ENCODE measurements around the gene CDC37L1. TPM values are rescaled to one million over a fixed set of nuclear protein-coding genes. Genes with fewer than 3 reads are reported as not detected.
"Not testable (repeated sequence)": the region's sequence is repeated elsewhere in the genome, so short reads cannot be mapped to it uniquely, and the experiment has no call there.

Gene CDC37L1
- total RNA-seq, 4 donors from 2014 or later, result 33.8 to 44.6 (median 37.3) TPM

DNA sequence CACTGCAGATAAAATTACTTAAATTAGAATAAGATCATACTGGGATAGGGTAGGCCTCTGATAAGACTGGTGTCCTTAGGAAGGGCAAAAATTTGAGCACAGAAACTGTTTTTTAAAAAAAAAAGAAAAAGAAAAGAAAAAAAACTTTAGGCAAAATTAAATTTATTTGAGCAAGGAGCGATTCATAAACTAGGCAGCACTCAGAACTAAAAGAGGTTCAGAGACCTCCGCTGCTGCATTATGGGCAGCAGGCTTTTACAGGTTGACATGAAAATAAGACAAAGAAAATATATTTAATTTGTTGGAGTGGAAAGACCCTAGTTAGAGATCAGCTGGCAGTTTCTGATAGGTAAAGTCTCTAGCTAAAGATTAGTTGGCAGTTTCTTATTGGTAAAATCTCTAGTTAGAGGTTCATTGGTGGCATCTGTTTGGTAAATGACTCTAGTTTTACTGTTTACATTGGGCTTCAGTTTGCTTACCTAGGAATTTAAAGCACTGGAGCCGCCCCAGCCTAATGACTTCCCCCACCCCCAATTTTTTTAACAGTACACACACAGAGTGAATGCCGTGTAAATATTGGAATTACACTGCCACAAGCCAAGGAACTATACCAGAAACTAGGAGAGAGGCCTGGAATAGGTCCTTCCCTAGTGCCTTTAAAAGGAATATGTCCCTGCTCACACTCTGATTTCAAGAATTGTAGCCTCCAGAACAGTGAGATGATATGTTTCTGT lies 21.8 kb upstream of the CDC37L1 start:
- H3K9me3 ChIP-seq, result no peaks in the 10 kb centered on the region
- TF ChIP-seq CTCF (IDR thresholded peaks at IDR 0.05) (no peak), POLR2A (IDR thresholded peaks at IDR 0.05) (no peak)
- no peaks in the 10 kb centered on the region for H3K27me3 ChIP-seq
- DNase-seq, result no peak
- peak overlapping the region in 1 of 3 donors; percentile 15 for H3K27ac ChIP-seq
- no peak overlapping the region for H3K4me3 ChIP-seq (replicated peaks in 1 of 3)
- intact Hi-C loops (cut with DNase I), result no loop called here
- no peaks in the 10 kb centered on the region for H3K36me3 ChIP-seq
- WGBS, 2 donors, result 86 to 91% methylated on average over 4 of the region's 4 CpGs
- H3K4me1 ChIP-seq, result peaks cover 4 to 10% of the 10 kb centered on the region in 2 donors

DNA sequence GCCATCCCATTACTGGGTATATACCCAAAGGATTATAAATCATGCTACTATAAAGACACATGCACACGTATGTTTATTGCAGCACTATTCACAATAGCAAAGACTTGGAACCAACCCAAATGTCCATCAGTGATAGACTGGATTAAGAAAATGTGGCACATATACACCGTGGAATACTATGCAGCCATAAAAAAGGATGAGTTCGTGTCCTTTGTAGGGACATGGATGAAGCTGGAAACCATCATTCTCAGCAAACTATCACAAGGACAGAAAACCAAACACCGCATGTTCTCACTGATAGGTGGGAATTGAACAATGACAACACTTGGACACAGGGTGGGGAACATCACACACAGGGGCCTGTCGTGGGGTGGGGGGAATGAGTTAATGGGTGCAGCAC lies 18.7 kb upstream of the CDC37L1 start:
- intact Hi-C loops (cut with DNase I); H3K9me3 ChIP-seq; H3K27ac ChIP-seq; H3K4me3 ChIP-seq (replicated peaks in 1 of 3); DNase-seq; H3K36me3 ChIP-seq; H3K27me3 ChIP-seq: not testable (repeated sequence)
- 90 to 92% methylated on average over 4 to 5 of the region's 5 CpGs for WGBS, 2 donors
- peaks cover 29 to 38% of the 10 kb centered on the region in 2 donors for H3K4me1 ChIP-seq

DNA sequence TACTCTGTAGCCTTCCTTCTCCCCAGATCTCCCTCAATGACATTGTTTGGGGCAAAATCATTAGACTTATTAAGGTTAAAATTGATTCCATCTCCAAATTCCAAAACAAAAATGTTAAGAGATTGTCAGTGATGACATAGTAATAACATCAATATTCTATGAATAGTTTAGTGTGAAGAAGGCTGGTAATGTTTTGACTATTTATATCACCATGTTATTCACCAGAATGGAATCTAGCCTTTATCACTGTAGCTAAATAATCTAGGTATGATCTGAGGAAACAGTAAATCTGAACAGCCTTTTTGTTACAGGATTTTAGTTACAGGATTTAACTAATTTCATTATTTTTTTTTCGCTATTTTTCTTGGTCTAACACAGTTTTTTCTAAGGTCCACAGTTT lies 18.2 kb upstream of the CDC37L1 start:
- intact Hi-C loops (cut with DNase I), result no loop called here
- Histone ChIP-seq H3K27ac (no peak overlapping the region), H3K9me3 (no peaks in the 10 kb centered on the region), H3K27me3 (no peaks in the 10 kb centered on the region), H3K4me3 (replicated peaks in 1 of 3) (no peak overlapping the region), H3K4me1 (peaks cover 29 to 38% of the 10 kb centered on the region in 2 donors), H3K36me3 (no peaks in the 10 kb centered on the region)
- WGBS, 2 donors, result 86 to 97% methylated on average over 1 of the region's 1 CpG
- DNase-seq, result no peak
- TF ChIP-seq POLR2A (IDR thresholded peaks at IDR 0.05), result no peak
- TF ChIP-seq CTCF (IDR thresholded peaks at IDR 0.05), result no peak

DNA sequence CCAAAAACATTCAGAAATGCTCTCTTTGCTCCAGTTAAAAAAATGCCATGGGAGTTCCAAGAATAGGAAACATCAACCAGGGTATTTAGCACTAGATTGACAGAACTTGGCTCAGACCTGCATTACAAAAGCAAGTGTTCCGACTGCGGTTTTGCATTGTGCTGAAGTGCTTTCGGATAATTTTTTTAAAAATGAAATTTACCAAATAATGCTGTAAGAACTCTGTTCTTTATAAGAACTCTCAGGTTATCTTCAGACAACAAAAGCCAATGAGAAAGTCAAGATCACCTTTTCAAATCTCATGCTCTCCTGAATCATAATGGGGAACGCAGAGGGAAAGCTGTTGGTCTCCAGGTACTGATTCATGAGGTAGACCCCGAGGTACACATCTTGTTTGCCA lies 17.8 kb upstream of the CDC37L1 start:
- 24 to 28% methylated on average over 5 of the region's 5 CpGs for WGBS, 2 donors
- no peak for DNase-seq
- no peaks in the 10 kb centered on the region for H3K36me3 ChIP-seq
- intact Hi-C loops (cut with DNase I), result no loop called here
- H3K27me3 ChIP-seq, result no peaks in the 10 kb centered on the region
- H3K27ac ChIP-seq, result peak overlapping the region in 2 of 3 donors; percentile 75 to 91
- peak overlapping the region in 1 of 3 donors; percentile 80 for H3K4me3 ChIP-seq (replicated peaks in 1 of 3)
- TF ChIP-seq POLR2A (IDR thresholded peaks at IDR 0.05) (no peak), CTCF (IDR thresholded peaks at IDR 0.05) (no peak)
- peaks cover 29 to 38% of the 10 kb centered on the region in 2 donors for H3K4me1 ChIP-seq
- H3K9me3 ChIP-seq, result no peaks in the 10 kb centered on the region

- intact Hi-C loops (cut with DNase I), result no loop called here
- DNase-seq, result peak; percentile 91 to 94
- WGBS, 2 donors, result 1 to 2% methylated on average over 21 to 27 of the region's 70 CpGs
- Histone ChIP-seq H3K27me3 (no peaks in the 10 kb centered on the region), H3K9me3 (no peaks in the 10 kb centered on the region), H3K4me1 (peaks cover 29 to 33% of the 10 kb centered on the region in 2 donors), H3K4me3 (replicated peaks in 1 of 3) (peak within 1 kb of the TSS; percentile 74 to 88 (median 80)), H3K36me3 (no peaks in the 10 kb centered on the region), H3K27ac (peak within 1 kb of the TSS; percentile 53 to 91 (median 75))
- TF ChIP-seq CTCF (IDR thresholded peaks at IDR 0.05) (peak; percentile 9 to 68 (median 58)), POLR2A (IDR thresholded peaks at IDR 0.05) (peak in 1 of 2 donors; percentile 86)
These were observed 17.0 kb upstream of the CDC37L1 start, which contains the start of gene PLPP6 for GRCh38 chr9:4662108-4662988. Gene PLPP6 (plus strand): TSS chr9:4662294. CDS start chr9:4662376, 82 bp downstream.

All from thyroid gland (tissue), 4 donors.